HG03565 (cell line): ENCODE measurements around the gene KCNQ5.

Experiments used
- ATAC-seq: cut with Tn5 transposase; IDR thresholded peaks from one replicate; pipeline ENCODE4 v1.9.1; 2021; ENCODE audit warnings: mild to moderate bottlenecking, moderate library complexity; ENCODE audit not compliant: unreplicated experiment

KCNQ5 gene

GRCh38 chr6:72788188-72788587, 166.3 kb downstream of the KCNQ5 start:
- no peak for ATAC-seq

DNA sequence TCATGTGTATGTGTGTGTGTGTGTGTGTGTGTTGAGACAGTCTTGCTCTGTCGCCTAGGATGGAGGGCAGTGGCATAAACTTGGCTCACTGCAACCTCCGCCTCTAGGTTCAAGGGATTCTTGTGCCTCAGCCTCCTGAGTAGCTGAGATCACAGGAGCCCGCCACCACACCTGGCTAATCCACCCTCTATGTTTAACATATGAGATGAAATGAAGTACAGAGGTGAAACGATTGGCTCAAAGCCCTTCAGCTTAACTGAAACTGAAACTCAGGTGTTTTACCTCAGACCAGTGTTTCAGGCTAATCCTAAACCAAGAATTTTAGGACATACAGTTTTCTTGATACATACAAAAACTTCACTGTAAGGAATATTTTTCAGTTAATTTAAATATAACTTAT, 167.3 kb downstream of the KCNQ5 start:
- no peak for ATAC-seq

DNA sequence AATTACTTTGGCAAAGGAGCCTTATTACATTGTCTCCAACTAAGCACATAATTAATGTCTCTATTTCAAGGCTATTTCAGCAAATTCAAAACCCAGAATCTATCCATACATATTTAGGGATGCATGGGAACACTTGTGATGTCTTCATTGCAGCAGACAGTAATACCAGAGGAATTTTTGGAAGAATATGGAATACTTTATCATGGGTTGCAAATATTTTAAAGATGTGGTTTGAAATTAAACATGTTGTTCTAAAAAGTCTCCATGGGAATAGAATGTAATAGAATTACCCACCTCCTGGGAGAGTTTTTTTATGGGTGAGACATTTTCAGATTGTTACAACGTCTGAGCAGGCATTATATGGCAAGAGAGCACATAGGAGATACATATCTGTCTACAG, 170.8 kb downstream of the KCNQ5 start:
- ATAC-seq = no peak

- no peak for ATAC-seq
These were observed 172.0 kb downstream of the KCNQ5 start for GRCh38 chr6:72793641-72794395.

DNA sequence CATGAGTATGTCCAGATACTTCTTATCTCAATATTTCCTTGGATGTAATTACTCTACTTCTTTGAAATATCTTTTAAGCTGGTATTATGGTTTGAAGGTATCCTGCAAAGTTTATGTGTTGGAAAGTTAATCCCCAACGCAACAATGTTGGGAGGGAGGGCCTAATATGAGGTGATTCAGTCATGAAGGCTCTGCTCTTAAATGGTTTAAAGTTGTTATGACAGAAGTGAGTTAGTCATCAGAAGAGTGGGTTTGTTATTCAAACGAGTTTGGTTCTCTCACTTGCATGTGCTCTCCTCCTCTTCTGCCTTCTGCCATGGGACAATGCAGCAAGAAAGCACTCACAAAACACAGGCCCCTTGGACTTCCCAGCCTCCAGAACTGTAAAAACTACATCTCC, 176.3 kb downstream of the KCNQ5 start:
- ATAC-seq = no peak

DNA sequence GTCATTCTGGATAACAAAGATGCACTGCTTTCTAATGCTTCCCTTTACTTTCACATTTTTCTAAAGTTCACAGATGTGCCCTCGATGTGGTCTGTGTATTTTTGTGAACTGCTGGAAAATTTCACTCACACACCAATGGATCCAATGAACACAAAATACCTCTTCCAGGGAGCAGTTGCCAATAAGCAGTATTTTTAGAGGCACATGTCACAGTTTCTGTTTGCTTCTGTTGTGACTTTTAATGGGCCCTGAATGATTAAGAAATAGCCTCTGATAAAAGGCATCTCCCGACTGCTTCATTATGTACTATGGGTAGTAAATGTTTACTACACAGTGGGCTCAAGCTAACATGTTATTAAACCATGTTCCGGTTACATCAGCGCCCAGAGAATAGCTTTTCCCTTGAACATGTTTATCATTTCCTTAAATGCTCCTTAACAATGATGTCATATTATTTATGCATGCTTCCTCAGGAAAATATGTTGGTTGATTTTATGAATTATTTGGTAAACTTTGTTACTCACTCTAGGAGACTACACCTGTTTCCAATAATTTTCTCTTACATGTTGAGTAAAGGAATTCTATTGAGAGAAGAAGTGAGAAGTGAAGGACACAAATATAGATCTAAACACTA, 188.0 kb downstream of the KCNQ5 start:
- ATAC-seq = no peak

GRCh38 chr6:72810571-72811280, 188.9 kb downstream of the KCNQ5 start:
- ATAC-seq = no peak

DNA sequence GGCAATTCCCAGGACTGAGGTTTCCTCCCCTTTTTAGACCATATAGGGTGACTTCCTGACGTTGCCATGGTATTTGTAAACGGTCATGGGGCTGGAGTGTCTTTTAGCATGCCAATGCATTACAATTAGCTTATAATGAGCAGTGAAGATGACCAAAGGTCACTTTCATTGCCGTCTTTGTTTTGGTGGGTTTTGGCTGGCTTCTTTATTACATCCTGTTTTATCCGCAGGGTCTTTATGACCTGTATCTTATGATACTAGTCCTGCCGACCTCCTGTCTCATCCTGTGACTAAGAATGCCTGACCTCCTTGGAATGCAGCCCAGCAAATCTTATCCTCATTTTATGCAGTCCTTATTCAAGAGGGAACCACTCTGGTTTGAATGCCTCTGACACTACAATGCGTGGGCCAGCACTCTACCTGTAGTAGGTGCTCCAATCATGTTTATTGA, 190.1 kb downstream of the KCNQ5 start:
- no peak for ATAC-seq

DNA sequence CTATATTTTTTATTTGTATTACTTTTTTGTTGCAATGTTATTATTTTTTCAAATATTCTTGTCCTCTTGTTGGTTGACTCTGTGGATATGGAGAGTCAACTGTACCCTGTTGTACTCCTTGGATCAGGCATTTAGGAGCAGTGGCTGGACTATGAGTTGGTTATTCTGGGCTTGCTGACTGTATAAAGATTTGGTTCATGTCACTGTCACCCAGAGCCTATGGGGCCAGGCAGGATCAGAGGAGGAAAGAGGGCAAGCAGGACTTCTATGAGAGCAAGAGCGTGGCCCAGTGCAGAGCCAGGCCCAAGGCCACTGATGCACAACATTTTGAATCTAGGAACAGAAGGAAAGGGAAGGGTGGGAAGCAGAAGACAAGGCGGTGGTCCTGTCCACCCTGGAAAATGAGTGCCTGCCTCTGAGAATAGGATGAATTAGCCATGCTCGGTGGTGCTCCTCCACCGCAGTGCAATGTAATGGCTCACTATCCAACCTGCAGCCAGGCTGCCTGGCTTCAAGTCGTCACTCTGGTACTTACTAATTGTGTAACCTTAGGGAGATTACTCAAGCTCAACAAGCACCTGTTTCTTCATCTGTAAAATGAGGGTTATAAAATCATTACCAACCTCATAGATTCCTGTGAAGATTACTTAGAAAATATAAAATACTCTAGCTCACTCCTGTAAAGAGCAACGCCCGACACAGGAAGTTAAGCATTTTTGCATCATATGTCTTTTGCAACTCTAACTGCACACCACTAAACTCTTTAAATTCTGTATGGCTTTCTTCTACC, 192.1 kb downstream of the KCNQ5 start:
- ATAC-seq = no peak

DNA sequence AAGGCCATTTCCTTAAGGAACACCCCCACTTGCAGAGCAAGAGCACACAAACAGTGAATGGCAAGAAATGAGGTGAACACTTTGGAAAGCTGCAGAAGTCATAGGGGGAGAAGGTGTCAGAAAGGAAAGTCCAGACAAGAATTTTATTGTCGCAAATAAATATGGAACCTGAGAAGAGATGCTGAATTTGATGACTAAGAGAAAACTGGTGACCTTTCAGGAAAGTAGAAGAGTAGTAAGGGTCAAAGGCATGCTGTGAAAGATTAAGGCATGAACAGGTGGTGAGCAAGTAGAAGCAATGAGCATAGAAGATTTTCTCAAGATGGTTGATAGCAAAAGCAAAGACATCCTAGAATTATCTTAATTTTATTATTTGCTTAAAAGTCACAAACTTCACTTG, 194.2 kb downstream of the KCNQ5 start:
- no peak for ATAC-seq

GRCh38 chr6:72817208-72817607, 195.3 kb downstream of the KCNQ5 start:
- no peak for ATAC-seq

GRCh38 chr6:72819609-72820008, 197.7 kb downstream of the KCNQ5 start:
- ATAC-seq = no peak

DNA sequence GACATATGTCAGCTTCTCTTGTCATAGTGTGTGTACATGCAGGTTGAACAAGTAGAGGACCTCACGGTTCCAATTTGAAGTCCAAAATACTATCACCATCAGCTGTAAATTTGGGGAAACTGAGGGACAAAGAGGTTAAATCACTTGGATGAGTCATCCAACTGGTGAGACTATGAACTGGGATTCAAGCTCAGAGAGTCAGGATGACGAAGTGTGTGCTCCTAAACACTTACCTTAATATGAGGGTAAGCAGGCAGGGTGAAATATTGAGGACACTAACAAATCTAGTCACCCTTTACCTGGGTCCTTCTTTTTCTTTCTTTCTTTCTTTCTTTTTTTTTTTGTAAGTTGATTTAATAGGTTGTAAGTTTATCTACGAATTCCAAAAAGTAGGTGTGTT, 198.3 kb downstream of the KCNQ5 start:
- no peak for ATAC-seq

DNA sequence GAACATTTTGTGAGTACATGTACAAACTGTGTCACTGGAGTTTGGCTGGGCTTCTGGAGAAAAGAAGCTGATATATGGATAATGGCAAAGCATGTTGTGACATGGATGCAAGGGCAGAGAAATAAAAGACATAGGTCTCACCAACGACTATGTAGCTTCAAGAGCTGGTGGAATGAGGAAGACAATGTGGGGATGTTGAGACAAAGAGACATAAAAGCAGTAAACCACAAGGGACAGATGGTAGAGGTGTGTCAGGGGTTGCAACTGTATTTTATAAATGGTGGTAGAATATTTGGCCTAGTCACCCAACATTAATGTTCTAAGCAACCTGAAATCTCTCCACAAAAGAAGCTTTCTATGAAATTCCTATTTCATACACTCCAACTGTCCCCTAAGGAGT, 199.0 kb downstream of the KCNQ5 start:
- ATAC-seq = no peak

DNA sequence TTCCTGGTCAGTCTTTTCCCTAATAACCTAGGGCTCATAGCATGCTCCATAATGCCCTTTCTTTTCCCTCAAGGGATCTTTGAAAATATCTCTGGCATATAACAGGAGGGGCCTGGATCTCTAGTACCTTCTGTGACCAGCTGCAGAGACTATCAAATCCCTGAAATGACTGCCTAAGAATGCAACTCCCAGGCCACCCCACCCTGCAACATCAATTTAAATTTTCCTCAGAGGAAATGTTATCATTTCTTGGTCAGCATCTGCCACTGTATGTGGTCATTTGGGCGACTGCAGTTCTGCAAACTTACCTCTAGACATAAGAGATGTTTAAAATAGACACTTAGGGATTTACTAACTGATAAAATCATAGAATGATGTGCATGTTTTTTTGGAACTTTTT, 200.2 kb downstream of the KCNQ5 start:
- no peak for ATAC-seq

DNA sequence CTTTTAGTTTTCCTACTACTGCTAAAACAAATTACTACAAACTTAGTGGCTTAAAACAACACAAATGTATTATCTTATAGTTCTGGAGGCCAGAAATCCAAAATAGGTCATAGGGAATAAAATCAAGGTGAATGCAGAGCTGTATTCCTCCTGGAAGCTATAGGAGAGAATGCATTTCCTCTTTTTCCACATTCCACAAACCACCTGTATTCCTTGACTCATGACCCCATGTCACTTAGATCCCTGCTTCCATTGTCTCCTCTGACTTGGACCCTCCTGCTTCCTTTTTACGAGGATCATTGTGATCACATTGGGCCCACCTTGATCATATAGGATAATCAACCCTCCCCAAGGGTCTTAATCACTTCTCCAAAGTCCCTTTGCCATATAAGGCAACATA, 200.8 kb downstream of the KCNQ5 start:
- ATAC-seq = no peak

DNA sequence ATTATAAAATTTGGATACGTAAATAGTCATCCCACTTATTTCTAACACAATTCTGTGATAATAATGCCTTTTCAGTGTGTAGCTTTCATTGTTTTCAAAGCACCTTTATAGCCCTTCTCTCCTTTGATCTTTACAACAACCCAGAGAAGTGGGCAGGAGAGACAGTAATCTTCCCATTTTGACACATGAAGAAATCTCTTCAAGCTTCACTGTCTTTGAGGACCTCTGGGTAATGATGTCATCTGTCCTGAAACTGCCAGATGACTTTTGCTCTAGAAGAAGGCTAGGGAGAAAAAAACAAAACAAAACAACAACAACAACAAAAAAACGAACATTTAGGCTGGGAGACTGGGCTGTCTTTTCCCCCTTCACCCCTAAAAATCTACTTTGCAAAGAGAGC, 203.0 kb downstream of the KCNQ5 start:
- peak; percentile 72 for ATAC-seq

- ATAC-seq = no peak
These were observed 203.5 kb downstream of the KCNQ5 start for GRCh38 chr6:72825315-72825911.

- ATAC-seq = no peak
These were observed 204.2 kb downstream of the KCNQ5 start for GRCh38 chr6:72826037-72826436.

GRCh38 chr6:72826744-72827438, 205.0 kb downstream of the KCNQ5 start:
- no peak for ATAC-seq
